Esophagus squamous epithelium (tissue), 4 donors: ENCODE data around the gene MRPL20.

Source experiments
- CTCF ChIP-seq, 6 experiments: fragments of 450-650 bp in 4 of 6; fragments of 200-600 bp in 2 of 6; sonication (generic) in 2 of 6; IDR thresholded peaks; one replicate each; pipeline ENCODE4 v1.5.1; 2016 to 2019; ENCODE audit warnings: antibody characterized with exemption in 6 of 6, mild to moderate bottlenecking in 4 of 6, moderate library complexity in 4 of 6
- POLR2A ChIP-seq, 4 donors: fragments of 450-650 bp; IDR thresholded peaks; one replicate each; pipeline ENCODE4 v1.6.1; 2017; ENCODE audit warnings: antibody characterized with exemption in 4 of 4, mild to moderate bottlenecking in 4 of 4, moderate library complexity in 3 of 4

- no peak for TF ChIP-seq CTCF (IDR thresholded peaks at IDR 0.05)
- TF ChIP-seq POLR2A (IDR thresholded peaks at IDR 0.05) = no peak
Measured at GRCh38 chr1:1377540-1378205, 29.4 kb downstream of the MRPL20 start.
